Kidney epithelial cell (primary cell): ENCODE data around the gene BBS1. TPM values are rescaled to one million over a fixed set of nuclear protein-coding genes. Genes with fewer than 3 reads are reported as not detected.

Experiments
- DNase-seq: peaks from one replicate; pipeline ENCODE4 v3.0.0-alpha.2; 2010; ENCODE audit warnings: low read depth
- H3K27me3 ChIP-seq: 2 replicates; pipeline ENCODE4 v1.6.0; 2011; ENCODE audit warnings: low read length; ENCODE audit not compliant: control insufficient read depth, insufficient read depth
- H3K36me3 ChIP-seq: 2 replicates; pipeline ENCODE4 v1.5.1; 2011; ENCODE audit warnings: low read length; ENCODE audit not compliant: control insufficient read depth, insufficient read depth
- H3K4me3 ChIP-seq: 2 replicates; pipeline ENCODE4 v1.5.1; 2011; ENCODE audit warnings: low read depth, mild to moderate bottlenecking, control low read depth, low read length
- total RNA-seq: library from RNA; depleted of rRNA; stranded (reverse); fragments of >200 nt; gene quantifications from 2 replicates; pipeline ENCODE4 v1.2.3, GENCODE V29; 2015
- TF ChIP-seq, protein P1 (sequence below): IDR thresholded peaks from 2 replicates; pipeline ENCODE4 v1.5.1; 2011; ENCODE audit warnings: mild to moderate bottlenecking, moderate library complexity, low read length, control low read depth, inconsistent platforms; ENCODE audit not compliant: insufficient read depth, poor library complexity, severe bottlenecking

Gene BBS1
- total RNA-seq, 1 donor from 2014 or later = 39.6 TPM

DNA sequence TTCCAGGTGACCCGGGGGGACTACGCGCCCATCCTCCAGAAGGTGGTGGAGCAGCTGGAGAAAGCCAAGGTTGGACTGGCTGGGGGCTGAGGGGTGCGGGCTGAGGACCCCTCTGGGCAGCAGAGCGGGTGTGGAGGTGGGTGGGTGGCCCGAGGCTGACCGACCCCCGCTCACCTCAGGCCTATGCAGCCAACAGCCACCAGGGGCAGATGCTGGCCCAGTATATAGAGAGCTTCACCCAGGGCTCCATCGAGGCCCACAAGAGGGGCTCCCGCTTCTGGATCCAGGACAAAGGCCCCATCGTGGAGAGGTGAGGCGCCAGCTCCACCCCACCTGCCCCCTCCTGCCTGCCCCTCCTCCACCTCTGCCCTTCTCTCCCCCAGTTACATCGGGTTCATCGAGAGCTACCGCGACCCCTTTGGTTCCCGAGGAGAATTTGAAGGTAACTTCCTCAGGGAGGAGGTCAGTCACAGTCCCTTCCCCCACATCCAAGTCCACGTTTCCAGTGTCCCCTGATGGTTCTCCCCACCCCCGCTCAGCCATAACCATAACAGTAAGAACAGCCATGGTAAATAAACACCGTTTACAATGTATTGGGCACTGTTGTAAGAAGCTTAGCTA lies 19.0 kb upstream of the BBS1 start:
- no peak overlapping the region for H3K4me3 ChIP-seq
- H3K27me3 ChIP-seq = no peaks in the 10 kb centered on the region
- DNase-seq = no peak
- H3K36me3 ChIP-seq = peaks cover 5% of the 10 kb centered on the region
- TF ChIP-seq, protein P1, sequence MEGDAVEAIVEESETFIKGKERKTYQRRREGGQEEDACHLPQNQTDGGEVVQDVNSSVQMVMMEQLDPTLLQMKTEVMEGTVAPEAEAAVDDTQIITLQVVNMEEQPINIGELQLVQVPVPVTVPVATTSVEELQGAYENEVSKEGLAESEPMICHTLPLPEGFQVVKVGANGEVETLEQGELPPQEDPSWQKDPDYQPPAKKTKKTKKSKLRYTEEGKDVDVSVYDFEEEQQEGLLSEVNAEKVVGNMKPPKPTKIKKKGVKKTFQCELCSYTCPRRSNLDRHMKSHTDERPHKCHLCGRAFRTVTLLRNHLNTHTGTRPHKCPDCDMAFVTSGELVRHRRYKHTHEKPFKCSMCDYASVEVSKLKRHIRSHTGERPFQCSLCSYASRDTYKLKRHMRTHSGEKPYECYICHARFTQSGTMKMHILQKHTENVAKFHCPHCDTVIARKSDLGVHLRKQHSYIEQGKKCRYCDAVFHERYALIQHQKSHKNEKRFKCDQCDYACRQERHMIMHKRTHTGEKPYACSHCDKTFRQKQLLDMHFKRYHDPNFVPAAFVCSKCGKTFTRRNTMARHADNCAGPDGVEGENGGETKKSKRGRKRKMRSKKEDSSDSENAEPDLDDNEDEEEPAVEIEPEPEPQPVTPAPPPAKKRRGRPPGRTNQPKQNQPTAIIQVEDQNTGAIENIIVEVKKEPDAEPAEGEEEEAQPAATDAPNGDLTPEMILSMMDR = peak; percentile 42

DNA sequence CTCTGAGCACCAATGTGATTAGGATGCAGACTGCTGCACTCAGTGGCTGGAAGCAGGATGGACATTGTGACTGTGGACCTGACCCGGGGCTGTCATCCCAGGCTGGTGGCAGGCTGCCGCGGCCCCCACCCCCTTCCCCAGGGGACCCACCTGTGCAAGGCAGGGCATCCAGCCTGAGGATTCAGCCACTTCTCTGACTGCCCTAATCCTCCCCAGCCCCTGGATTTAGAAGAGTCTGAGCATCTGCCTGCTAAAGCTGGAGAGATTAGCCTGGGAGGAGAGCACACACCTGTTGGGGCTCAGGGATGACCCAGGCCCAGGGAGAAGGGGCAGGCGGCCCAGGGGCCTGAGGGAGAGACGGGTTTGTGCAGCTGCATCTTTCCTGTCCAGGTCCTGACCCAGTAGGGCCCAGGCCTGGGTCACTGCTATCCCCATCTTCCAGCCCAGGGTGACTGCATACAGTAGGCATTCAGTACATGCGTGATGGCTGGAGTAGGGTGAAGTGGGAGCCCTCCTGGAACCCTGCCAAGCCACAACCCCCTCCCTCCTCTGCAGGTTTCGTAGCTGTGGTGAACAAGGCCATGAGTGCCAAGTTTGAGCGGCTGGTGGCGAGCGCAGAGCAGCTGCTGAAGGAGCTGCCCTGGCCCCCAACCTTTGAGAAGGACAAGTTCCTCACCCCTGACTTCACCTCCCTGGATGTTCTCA lies 18.1 kb upstream of the BBS1 start:
- TF ChIP-seq, protein P1 = no peak
- H3K4me3 ChIP-seq = no peak overlapping the region
- no peaks in the 10 kb centered on the region for H3K27me3 ChIP-seq
- no peak for DNase-seq
- H3K36me3 ChIP-seq = peaks cover 5% of the 10 kb centered on the region

DNA sequence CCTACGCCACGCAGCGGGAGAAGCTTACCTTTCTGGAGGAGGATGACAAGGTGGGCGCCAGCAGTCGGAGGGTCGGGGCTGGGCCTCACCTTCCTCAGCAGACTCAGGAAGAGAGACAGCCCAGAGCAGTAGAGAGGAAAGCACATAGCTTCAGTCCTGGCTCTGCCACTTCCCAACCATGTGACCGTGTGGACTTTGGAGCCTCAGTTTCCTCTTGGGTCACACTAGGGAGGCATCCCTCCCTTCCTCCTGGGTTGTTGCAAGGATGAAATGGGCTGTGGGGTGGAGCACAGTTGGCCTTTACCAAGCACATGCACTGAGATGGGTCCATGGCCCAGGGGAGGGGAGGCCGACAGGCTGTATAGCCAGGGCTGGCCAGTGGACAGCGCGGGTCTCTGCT lies 17.3 kb upstream of the BBS1 start:
- TF ChIP-seq, protein P1 = no peak
- H3K4me3 ChIP-seq = no peak overlapping the region
- no peaks in the 10 kb centered on the region for H3K27me3 ChIP-seq
- no peak for DNase-seq
- H3K36me3 ChIP-seq = peaks cover 5% of the 10 kb centered on the region

DNA sequence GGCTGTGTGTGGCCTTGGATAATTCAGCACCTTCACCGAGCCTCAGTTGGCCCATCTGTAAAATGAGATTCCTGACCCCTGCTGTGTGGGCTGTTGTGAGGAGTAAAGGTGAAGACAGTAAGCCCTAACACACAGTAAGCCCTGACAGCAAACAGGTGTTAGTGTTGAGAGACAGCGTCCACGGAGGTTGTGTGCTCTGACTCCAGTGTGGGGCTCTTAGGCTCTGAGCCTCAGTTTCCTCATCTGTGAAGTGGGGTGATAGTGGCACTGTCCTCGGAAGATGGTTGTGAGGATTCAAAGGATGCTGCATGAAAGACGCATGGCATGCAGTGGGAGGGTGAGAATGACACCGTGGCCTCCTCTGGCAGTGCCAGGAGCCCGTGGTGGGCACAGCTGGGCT lies 16.0 kb upstream of the BBS1 start:
- no peaks in the 10 kb centered on the region for H3K27me3 ChIP-seq
- no peak overlapping the region for H3K4me3 ChIP-seq
- DNase-seq = no peak
- peaks cover 5% of the 10 kb centered on the region for H3K36me3 ChIP-seq
- TF ChIP-seq, protein P1 = no peak

DNA sequence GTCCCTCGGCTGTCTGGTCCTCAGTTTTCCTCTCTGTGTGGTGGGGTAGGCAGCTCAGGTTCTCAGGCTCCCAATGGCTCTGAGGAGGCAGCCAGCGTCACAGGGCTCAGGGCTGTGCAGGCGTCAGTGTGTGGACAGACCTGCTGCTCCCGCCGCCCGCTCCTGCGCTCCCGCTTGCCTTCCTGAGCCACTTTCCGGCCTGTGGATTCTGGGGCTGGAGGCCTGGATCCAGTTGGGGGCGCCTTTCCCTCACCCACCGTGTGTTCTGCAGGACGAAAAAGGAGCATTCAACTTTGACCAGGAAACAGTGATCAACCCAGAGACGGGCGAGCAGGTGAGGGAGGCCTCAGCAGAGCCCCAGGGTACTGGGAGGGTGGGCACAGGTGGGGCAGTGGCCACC lies 15.5 kb upstream of the BBS1 start:
- TF ChIP-seq, protein P1 = no peak
- Histone ChIP-seq H3K27me3 (no peaks in the 10 kb centered on the region), H3K36me3 (peaks cover 5% of the 10 kb centered on the region), H3K4me3 (no peak overlapping the region)
- DNase-seq = no peak
